ENCODE results near the gene HDAC4. TPM values are rescaled to one million over a fixed set of nuclear protein-coding genes. Genes with fewer than 3 reads are reported as not detected.

Gene HDAC4
- total and polyA plus RNA-seq, 8 donors = 1.7 to 98.8 (median 24.5) TPM

GRCh38 chr2:239189711-239190131, 211.1 kb downstream of the HDAC4 start:
- Histone ChIP-seq H3K36me3 (peaks cover 36 to 61% (median 57%) of the 10 kb centered on the region in 4 donors), H3K4me3 (no peak overlapping the region), H3K27me3 (no peaks in the 10 kb centered on the region), H3K4me1 (peaks cover 0 to 12% (median 0%) of the 10 kb centered on the region in 4 donors), H3K27ac (no peak overlapping the region), H3K9me3 (peaks cover 0 to 9% (median 3%) of the 10 kb centered on the region in 4 donors)
- peak in 1 of 2 donors; percentile 17 for DNase-seq
- 94 to 100% (median 98%) methylated on average over 3 to 23 of the region's 23 CpGs for WGBS, 5 donors
- intact Hi-C loops (cut with DNase I; ENCODE audit: low total_unique reads) = no loop called here
- TF ChIP-seq, protein P1, sequence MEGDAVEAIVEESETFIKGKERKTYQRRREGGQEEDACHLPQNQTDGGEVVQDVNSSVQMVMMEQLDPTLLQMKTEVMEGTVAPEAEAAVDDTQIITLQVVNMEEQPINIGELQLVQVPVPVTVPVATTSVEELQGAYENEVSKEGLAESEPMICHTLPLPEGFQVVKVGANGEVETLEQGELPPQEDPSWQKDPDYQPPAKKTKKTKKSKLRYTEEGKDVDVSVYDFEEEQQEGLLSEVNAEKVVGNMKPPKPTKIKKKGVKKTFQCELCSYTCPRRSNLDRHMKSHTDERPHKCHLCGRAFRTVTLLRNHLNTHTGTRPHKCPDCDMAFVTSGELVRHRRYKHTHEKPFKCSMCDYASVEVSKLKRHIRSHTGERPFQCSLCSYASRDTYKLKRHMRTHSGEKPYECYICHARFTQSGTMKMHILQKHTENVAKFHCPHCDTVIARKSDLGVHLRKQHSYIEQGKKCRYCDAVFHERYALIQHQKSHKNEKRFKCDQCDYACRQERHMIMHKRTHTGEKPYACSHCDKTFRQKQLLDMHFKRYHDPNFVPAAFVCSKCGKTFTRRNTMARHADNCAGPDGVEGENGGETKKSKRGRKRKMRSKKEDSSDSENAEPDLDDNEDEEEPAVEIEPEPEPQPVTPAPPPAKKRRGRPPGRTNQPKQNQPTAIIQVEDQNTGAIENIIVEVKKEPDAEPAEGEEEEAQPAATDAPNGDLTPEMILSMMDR (IDR thresholded peaks at IDR 0.05) = no peak
- TF ChIP-seq POLR2AphosphoS5 (IDR thresholded peaks at IDR 0.05) (no peak), POLR2A (IDR thresholded peaks at IDR 0.05) (no peak), EP300 (IDR thresholded peaks at IDR 0.05) (no peak)

GRCh38 chr2:239188536-239188935, 212.3 kb downstream of the HDAC4 start:
- DNase-seq = peak in 1 of 2 donors; percentile 15
- H3K4me1 ChIP-seq = peaks cover 0 to 10% (median 0%) of the 10 kb centered on the region in 4 donors
- no peak overlapping the region for H3K4me3 ChIP-seq
- H3K27ac ChIP-seq = no peak overlapping the region
- no peaks in the 10 kb centered on the region for H3K27me3 ChIP-seq
- WGBS, 5 donors = 92 to 99% (median 98%) methylated on average over 9 to 12 of the region's 12 CpGs
- TF ChIP-seq EP300 (IDR thresholded peaks at IDR 0.05) (no peak), POLR2A (IDR thresholded peaks at IDR 0.05) (no peak), POLR2AphosphoS5 (IDR thresholded peaks at IDR 0.05) (no peak)
- TF ChIP-seq, protein P1 (IDR thresholded peaks at IDR 0.05) = no peak
- peaks cover 0 to 9% (median 3%) of the 10 kb centered on the region in 4 donors for H3K9me3 ChIP-seq
- intact Hi-C loops (cut with DNase I; ENCODE audit: low total_unique reads) = no loop called here
- peaks cover 36 to 59% (median 54%) of the 10 kb centered on the region in 4 donors for H3K36me3 ChIP-seq

DNA sequence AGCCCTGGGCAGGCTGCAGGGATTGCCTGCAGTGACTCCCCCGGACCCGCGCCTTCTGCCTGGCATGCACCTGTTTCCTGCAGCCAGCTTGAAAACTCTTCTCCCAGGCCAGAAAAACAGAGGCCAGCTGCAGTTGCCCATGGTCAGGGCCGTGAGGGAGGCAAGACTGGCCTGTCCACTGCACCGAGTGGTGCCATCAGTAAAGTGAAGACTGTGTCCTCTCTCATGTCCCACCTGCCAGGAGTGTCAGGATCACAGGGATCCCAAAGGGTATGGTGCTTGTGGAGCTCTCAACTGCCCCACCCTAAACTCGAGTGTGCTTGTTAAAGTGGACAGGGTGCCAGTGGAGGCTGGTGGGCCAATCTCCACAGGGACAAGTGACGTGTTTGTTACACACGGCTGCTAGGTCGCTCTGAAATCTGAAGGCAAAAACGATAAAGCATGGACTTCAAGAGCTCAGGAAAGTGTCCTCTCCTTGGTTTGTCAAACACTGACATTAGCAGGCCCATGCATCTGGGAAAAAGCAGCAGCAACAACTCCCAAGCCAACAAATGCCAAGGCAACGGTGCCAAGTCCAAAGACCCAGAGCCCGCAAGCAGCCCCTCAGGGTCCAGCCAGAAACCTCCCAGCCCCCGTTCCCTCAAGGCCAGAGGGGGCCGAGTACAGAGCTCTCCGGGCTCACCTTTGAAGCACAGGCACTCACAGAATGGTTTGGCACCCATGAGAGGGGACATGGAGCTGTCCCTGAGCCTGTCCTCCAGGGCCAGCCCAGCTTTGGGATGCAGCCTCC, 213.2 kb downstream of the HDAC4 start:
- peaks cover 36 to 66% (median 56%) of the 10 kb centered on the region in 4 donors for H3K36me3 ChIP-seq
- no peaks in the 10 kb centered on the region for H3K27me3 ChIP-seq
- intact Hi-C loops (cut with DNase I; ENCODE audit: low total_unique reads) = no loop called here
- WGBS, 5 donors = 84 to 95% (median 89%) methylated on average over 11 to 15 of the region's 15 CpGs
- peaks cover 0 to 1% (median 0%) of the 10 kb centered on the region in 4 donors for H3K4me1 ChIP-seq
- no peak overlapping the region for H3K4me3 ChIP-seq
- TF ChIP-seq POLR2AphosphoS5 (IDR thresholded peaks at IDR 0.05) (no peak), EP300 (IDR thresholded peaks at IDR 0.05) (no peak), POLR2A (IDR thresholded peaks at IDR 0.05) (no peak)
- TF ChIP-seq, protein P1 (IDR thresholded peaks at IDR 0.05) = no peak
- H3K27ac ChIP-seq = no peak overlapping the region
- H3K9me3 ChIP-seq = peaks cover 0 to 9% (median 3%) of the 10 kb centered on the region in 4 donors
- DNase-seq = peak in 1 of 2 donors; percentile 9

DNA sequence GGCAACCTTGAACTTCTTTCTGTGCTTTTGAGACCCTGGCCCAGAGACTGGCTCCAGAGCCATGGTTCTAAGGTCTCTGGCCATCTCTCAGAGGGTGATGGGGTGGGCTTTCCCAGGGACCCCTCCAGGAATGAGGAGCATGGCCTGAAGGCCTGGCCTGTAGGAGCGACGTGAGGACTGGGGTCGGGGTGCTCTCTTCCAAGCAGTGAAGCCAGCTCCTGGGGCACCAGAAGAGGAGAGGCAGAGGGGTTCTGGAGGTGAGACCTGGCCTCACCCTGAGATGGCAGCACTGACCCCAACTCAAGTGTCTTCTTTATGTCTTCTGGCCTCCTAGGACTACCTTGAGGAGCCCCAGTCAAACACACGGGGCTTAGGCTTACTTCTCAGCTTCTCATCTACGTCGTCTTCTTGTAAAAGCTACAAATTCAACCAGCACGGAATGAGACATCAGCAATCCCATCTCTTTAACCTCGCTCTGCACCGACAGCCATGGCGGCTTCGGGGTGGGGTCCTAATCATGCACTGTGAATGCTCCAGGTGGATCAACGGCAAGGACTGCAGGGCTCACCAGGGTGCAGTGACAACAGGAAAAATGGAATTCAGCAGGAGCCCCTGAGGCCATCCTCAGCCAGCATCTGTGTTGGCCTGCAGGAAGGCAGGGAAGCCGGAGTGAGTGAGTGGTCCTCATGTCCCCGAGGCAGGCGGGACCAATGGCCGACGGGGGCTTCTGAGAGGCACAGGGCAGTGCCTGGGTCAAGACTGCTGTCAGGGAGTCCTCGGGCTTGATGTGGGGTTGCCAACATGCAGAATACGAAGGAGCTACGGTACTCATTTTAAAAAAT, 214.1 kb downstream of the HDAC4 start:
- no peak for TF ChIP-seq EP300 (IDR thresholded peaks at IDR 0.05)
- no peak for TF ChIP-seq POLR2A (IDR thresholded peaks at IDR 0.05)
- no peak for TF ChIP-seq POLR2AphosphoS5 (IDR thresholded peaks at IDR 0.05)
- TF ChIP-seq, protein P1 (IDR thresholded peaks at IDR 0.05) = no peak
- no peak overlapping the region for H3K27ac ChIP-seq
- peak in 1 of 2 donors; percentile 21 for DNase-seq
- peaks cover 0 to 9% (median 3%) of the 10 kb centered on the region in 4 donors for H3K9me3 ChIP-seq
- no peaks in the 10 kb centered on the region for H3K27me3 ChIP-seq
- intact Hi-C loops (cut with DNase I; ENCODE audit: low total_unique reads) = no loop called here
- H3K36me3 ChIP-seq = peaks cover 38 to 76% (median 64%) of the 10 kb centered on the region in 4 donors
- no peak overlapping the region for H3K4me3 ChIP-seq
- 91 to 97% (median 93%) methylated on average over 20 of the region's 20 CpGs for WGBS, 5 donors
- H3K4me1 ChIP-seq = peaks cover 3 to 9% (median 7%) of the 10 kb centered on the region in 4 donors

Data from stomach (tissue), 9 donors.